Endometrial microvascular endothelial cells (primary cell): ENCODE measurements around the gene TEKTIP1. TPM values are rescaled to one million over a fixed set of nuclear protein-coding genes. Genes with fewer than 3 reads are reported as not detected.
"Not testable (repeated sequence)": the region's sequence is repeated elsewhere in the genome, so short reads cannot be mapped to it uniquely, and the experiment has no call there.

Experiments used
- in situ Hi-C: cut with HindIII; loops from 2 replicates; pipeline ENCODE4 v1.10.0; 2017; ENCODE audit warnings: low sequenced_read_pairs, low pct_unique_long_range_greater_than_20kb; ENCODE audit errors: inconsistent ontology term
- total RNA-seq: library from RNA; depleted of rRNA; stranded (reverse); fragments of >200 nt; gene quantifications from one replicate; pipeline ENCODE4 v1.2.3, GENCODE V29; 2015; ENCODE audit errors: inconsistent ontology term

TEKTIP1 gene
- total RNA-seq, 1 donor from 2014 or later = not detected

GRCh38 chr19:3550947-3551791 lies 12.2 kb downstream of the TEKTIP1 start:
- in situ Hi-C loops = no loop called here

- in situ Hi-C loops = no loop called here
Observed at GRCh38 chr19:3551792-3552095, 12.8 kb downstream of the TEKTIP1 start.

DNA sequence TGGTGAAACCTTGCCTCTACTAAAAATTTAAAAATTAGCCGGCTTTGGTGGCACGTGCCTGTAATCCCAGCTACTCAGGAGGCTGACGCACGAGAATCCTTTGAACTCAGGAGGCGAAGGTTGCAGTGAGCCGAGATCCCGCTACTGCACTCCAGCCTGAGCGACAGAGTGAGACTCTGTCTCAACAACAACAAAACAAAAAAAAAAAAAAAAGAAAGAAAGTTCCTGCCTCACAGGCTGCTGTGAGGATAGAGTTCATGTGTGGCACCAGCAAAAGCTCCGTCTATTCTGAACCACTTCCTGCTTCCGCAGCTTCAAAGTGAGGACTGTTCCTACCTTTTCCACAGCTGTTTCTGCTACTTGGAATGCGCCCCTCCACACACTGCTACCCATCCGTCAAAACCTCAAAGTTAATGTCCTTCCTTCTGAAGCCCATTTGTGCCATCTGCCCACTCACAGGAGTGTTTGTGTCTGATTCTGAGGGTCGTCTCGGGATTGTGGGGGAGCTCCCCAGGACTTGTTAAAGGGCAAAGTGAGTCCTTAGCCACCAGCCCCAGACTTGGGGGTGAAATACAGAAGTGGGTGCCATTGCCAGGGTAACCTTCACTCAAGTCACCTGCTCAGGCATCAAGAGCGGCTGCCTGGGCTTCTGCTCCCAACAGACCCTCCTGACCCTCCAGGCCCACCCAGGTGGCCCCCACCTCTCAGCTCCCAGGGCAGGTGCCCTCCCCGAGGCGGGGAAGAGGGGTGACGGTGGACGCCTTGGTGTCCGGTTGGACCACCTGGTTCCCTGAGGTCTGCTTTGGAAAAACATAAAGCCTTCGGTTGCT lies 15.5 kb downstream of the TEKTIP1 start:
- in situ Hi-C loops = no loop called here

GRCh38 chr19:3555653-3556422 lies 16.9 kb downstream of the TEKTIP1 start:
- in situ Hi-C loops = no loop called here

DNA sequence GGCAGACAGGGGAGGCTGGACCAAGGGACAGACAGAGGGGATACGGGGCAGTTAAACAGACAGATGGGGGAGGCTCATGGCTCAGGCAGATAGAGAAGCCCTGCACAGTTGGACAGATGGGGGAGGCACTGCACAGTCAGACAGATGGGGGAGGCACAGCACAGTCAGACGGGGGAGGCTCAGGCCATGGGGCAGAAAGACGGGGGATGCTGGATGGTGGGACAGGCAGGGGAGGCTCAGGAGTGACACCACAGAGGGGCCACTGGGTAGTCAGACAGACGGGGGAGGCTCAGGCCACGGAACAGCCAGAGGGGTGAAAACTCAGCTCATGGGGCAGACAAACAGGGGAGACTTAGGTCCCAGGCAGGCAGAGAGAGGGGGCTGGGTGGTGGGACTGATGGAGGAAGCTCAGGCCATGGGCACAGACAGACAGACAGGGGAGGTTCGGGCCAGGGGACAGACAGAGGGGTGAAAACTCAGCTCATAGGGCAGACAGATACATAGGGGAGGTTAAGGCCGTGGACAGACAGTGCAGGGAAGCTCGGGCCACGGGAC lies 17.5 kb downstream of the TEKTIP1 start:
- in situ Hi-C loops = no loop called here

GRCh38 chr19:3556978-3557460 lies 18.0 kb downstream of the TEKTIP1 start:
- in situ Hi-C loops = no loop called here

- in situ Hi-C loops = no loop called here
Observed at GRCh38 chr19:3557461-3558248, 18.7 kb downstream of the TEKTIP1 start, which contains the start of gene MFSD12. Gene MFSD12, minus strand, starts transcription at chr19:3557586. Its CDS starts 183 bp downstream, at chr19:3557403.

DNA sequence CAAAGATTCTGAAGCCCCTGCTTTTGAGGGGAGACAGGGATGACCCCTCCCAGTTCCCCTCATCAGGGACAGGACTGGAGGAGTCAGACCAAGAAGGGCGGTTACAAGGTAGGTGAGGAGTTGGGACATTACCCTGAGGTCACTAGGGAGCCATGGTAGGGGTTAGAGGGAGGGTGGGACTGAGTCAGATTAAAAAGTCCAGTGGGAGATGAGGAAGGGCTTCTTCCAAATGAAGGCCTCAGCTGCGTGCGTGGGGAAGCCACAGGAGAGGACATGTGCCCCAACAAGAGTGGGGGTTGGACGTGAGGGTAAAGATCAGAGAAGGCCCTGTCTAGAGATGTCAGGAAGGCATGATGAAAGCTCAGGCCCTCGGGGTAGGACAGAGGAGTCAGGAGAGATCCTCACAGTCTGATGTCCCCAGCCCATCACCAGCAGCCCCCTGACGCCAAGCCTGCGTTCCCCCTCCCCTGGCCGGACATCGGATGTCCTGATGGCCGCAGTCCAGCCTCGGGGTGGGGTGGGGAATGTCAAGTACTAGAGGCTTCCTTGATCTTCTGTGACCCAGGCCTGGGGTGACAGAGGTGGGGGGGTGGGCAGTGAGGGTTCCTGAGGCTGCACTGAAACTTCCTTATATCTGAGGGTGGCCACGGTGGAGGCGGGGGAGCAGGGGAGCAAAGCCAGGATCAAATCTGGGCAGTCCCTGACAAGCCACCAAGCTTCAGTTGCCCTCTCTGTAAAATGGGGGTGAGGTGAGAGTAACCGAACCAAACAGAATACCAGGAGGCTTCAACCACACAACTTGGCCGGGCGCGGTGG lies 24.9 kb downstream of the TEKTIP1 start:
- in situ Hi-C loops = no loop called here

DNA sequence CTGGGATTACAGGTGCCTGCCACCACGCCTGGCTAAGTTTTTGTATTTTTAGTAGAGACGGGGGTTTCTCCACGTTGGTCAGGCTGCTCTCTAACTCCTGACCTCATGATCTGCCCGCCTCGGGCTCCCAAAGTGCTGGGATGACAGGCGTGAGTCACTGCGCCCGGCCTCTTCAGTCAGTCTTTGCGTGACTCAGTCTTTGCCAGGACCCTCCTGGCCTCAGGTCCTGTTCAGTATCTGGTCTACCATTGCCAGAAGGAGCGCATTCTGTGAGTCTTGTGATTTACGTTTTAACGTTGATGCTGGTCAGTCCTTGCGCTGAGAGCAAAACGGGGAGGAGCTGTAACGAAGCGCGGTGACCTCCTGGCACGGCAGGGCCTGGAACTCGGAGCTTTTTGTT lies 26.2 kb downstream of the TEKTIP1 start:
- in situ Hi-C loops = no loop called here

GRCh38 chr19:3570042-3570441 lies 31.1 kb downstream of the TEKTIP1 start:
- in situ Hi-C loops = not testable (repeated sequence)

DNA sequence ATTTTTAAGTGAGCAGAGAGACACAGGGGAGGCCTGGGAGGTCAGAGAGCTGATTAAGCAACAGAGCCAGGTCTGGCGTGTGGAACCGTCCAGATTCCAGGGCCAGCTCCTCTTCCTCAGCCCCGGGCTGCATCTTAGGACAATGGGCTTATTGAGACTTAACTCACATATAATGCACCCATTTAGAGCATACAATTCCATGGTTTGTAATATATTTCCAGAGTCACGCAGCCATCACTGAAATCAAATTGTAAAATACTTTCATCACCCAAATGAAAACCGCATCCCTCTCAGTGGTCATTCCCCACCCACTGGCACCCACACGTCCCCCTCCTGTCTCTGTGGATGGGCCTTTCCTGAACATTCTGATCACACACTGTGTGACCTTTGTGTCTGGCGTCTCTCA lies 31.6 kb downstream of the TEKTIP1 start:
- in situ Hi-C loops = no loop called here

DNA sequence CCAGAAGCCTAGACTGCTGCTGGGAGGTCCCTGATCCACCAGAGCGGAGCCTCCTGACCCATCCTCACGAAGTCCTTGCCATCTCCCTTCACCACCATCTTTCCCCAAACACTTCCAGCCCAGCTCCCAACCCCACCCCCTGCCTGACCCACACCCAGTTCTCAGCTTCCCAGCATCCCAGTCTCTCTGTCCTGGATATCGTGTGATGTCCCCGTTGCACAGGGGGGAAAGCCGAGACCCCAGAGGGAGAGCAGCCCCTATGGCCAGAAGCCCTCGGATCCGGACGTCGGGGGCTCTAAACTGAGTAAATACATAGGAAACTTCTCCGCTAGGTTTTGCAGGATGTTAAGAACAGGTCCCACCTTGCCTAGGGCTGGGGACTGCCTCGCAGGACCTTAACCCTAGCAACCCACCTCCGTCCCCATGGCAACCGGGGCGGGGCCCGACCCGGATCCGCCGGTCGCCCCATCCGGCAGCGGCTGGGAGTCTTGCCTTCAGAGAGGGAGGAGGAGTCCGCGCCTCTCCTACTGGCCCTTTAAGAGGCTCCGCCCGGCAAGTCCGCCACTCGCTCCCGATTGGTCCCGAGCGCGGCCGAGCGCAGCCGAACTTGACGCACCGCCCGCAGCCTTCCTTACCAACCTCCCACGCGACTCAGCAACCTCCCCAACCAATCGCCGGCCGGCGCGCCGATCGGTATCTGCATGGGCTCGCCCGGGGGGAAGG lies 33.3 kb downstream of the TEKTIP1 start:
- in situ Hi-C loops = no loop called here

GRCh38 chr19:3572855-3573161 lies 33.8 kb downstream of the TEKTIP1 start, which contains the start of gene HMG20B:
Gene HMG20B, plus strand, starts transcription at chr19:3572944. Its CDS starts 366 bp downstream, at chr19:3573310.
- in situ Hi-C loops = no loop called here

DNA sequence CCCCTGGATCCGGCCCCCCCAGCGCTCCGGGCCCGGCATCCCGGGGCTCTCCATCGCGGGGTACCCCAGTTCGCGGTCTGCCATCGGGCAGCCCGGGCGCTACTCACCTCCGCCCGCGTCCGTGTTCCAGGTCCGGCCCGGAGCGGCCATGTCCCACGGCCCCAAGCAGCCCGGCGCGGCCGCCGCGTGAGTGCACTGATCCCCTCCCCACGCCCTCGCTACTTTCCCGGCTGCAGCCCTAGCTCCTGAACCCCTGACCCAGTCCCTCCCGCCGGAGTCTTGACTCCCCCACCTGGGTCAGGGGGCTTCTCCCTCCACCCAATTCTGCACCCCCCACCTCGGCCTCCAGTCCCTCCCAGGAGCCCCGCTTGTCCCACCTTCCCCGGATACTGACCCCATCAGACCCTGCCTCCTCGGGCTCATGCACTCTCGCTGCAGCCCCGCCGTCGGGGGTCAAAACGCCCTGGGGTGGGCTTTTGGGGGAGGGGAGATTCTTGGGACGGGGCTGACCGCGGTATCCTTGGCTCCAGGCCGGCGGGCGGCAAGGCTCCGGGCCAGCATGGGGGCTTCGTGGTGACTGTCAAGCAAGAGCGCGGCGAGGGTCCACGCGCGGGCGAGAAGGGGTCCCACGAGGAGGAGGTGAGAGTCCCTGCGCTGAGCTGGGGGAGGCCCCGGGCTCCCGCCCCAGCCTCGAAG lies 34.3 kb downstream of the TEKTIP1 start:
- in situ Hi-C loops = no loop called here

DNA sequence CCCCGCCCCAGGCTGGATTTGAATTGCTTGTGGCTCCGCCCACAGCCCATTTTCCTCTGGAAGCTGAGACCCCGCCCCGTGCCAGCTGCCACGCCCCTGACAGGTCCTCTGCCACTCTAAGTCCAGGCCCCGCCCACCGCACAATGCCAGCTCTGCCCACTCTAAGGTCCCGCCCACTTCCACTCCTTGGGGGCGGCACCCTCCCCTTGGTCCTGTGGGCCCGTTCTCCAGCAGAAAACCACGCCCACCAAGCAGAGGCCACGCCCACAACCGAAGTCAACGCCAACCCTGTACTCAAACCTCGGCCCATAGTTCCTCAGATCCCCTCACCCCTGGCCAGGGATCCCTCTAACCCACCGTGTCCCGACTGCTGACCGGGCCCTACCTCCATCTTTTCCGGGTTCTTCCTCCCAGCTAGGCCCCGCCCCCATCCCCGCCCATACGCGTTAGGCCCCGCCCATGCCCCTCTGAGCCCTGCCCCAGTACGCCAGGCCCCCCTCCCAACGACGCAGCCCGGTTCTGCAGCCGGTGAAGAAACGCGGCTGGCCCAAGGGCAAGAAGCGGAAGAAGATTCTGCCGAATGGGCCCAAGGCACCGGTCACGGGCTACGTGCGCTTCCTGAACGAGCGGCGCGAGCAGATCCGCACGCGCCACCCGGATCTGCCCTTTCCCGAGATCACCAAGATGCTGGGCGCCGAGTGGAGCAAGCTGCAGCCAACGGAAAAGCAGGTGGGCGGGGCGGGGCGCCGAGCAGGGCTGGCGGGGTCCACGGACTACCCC lies 35.1 kb downstream of the TEKTIP1 start:
- in situ Hi-C loops = no loop called here
